ENCODE data around the gene MSTO1.
"Not testable (repeated sequence)": the region's sequence is repeated elsewhere in the genome, so short reads cannot be mapped to it uniquely, and the experiment has no call there.

MSTO1 gene

GRCh38 chr1:155589282-155589681 is 20.7 kb upstream of the MSTO1 start:
- not testable (repeated sequence) for H3K9ac ChIP-seq (ENCODE audit: low read depth, low read length, poor library complexity, severe bottlenecking)

GRCh38 chr1:155590516-155591247 is 19.3 kb upstream of the MSTO1 start:
- H2AFZ ChIP-seq (ENCODE audit: low read length); H3K36me3 ChIP-seq (ENCODE audit: insufficient read depth, low read length): not testable (repeated sequence)

More at GRCh38 chr1:155589282-155589681, 20.7 kb upstream of the MSTO1 start:
- not testable (repeated sequence) for H3K4me1 ChIP-seq (ENCODE audit: insufficient read depth, low read length, poor library complexity, severe bottlenecking); H3F3A ChIP-seq (ENCODE audit: low read depth); H3K79me2 ChIP-seq (ENCODE audit: insufficient read depth, low read length); H3K27me3 ChIP-seq (ENCODE audit: insufficient read depth, low read length, poor library complexity, severe bottlenecking); H3K9me2 ChIP-seq (replicated peaks; ENCODE audit: low read depth, low read length); H3K36me3 ChIP-seq (ENCODE audit: insufficient read depth, low read length); H2AFZ ChIP-seq (ENCODE audit: low read length); H3K4me2 ChIP-seq (ENCODE audit: low read depth, low read length, poor library complexity, severe bottlenecking); H4K20me1 ChIP-seq (ENCODE audit: insufficient read depth, low read length, poor library complexity, severe bottlenecking); H3K4me3 ChIP-seq (ENCODE audit: low read length, poor library complexity, severe bottlenecking); H3K9me3 ChIP-seq (ENCODE audit: insufficient read depth, low read depth, low read length)

GRCh38 chr1:155591770-155592169 is 18.2 kb upstream of the MSTO1 start:
- H3F3A ChIP-seq (ENCODE audit: low read depth): no peaks in the 10 kb centered on the region
- no peaks in the 10 kb centered on the region for H4K20me1 ChIP-seq (ENCODE audit: insufficient read depth, low read length, poor library complexity, severe bottlenecking)
- no peaks in the 10 kb centered on the region for H3K4me1 ChIP-seq (ENCODE audit: insufficient read depth, low read length, poor library complexity, severe bottlenecking)
- no peaks in the 10 kb centered on the region for H3K79me2 ChIP-seq (ENCODE audit: insufficient read depth, low read length)
- H3K4me3 ChIP-seq (ENCODE audit: low read length, poor library complexity, severe bottlenecking): no peak overlapping the region
- no peak for TF ChIP-seq EZH2phosphoT487 (IDR thresholded peaks at IDR 0.05; ENCODE audit: borderline replicate concordance)
- peak; percentile 61 for TF ChIP-seq CTCF (conservative IDR thresholded peaks at IDR 0.05; ENCODE audit: low read length)
- no peaks in the 10 kb centered on the region for H3K36me3 ChIP-seq (ENCODE audit: insufficient read depth, low read length)
- no peak overlapping the region for H3K4me2 ChIP-seq (ENCODE audit: low read depth, low read length, poor library complexity, severe bottlenecking)
- H2AFZ ChIP-seq (ENCODE audit: low read length): no peak overlapping the region
- H3K9ac ChIP-seq (ENCODE audit: low read depth, low read length, poor library complexity, severe bottlenecking): no peak overlapping the region
- H3K9me3 ChIP-seq (ENCODE audit: insufficient read depth, low read depth, low read length): no peaks in the 10 kb centered on the region
- H3K27me3 ChIP-seq (ENCODE audit: insufficient read depth, low read length, poor library complexity, severe bottlenecking): no peaks in the 10 kb centered on the region
- no peaks in the 10 kb centered on the region for H3K9me2 ChIP-seq (replicated peaks; ENCODE audit: low read depth, low read length)

More at GRCh38 chr1:155590516-155591247, 19.3 kb upstream of the MSTO1 start:
- not testable (repeated sequence) for H3K9ac ChIP-seq (ENCODE audit: low read depth, low read length, poor library complexity, severe bottlenecking); H3K4me2 ChIP-seq (ENCODE audit: low read depth, low read length, poor library complexity, severe bottlenecking); H3K4me3 ChIP-seq (ENCODE audit: low read length, poor library complexity, severe bottlenecking); H4K20me1 ChIP-seq (ENCODE audit: insufficient read depth, low read length, poor library complexity, severe bottlenecking); H3K9me2 ChIP-seq (replicated peaks; ENCODE audit: low read depth, low read length); H3K27me3 ChIP-seq (ENCODE audit: insufficient read depth, low read length, poor library complexity, severe bottlenecking); H3F3A ChIP-seq (ENCODE audit: low read depth); H3K9me3 ChIP-seq (ENCODE audit: insufficient read depth, low read depth, low read length); H3K79me2 ChIP-seq (ENCODE audit: insufficient read depth, low read length); H3K4me1 ChIP-seq (ENCODE audit: insufficient read depth, low read length, poor library complexity, severe bottlenecking)

GRCh38 chr1:155595877-155596474 is 14.0 kb upstream of the MSTO1 start:
- not testable (repeated sequence) for H3K79me2 ChIP-seq (ENCODE audit: insufficient read depth, low read length); H3K4me1 ChIP-seq (ENCODE audit: insufficient read depth, low read length, poor library complexity, severe bottlenecking); H3K4me3 ChIP-seq (ENCODE audit: low read length, poor library complexity, severe bottlenecking); H2AFZ ChIP-seq (ENCODE audit: low read length); H3K9ac ChIP-seq (ENCODE audit: low read depth, low read length, poor library complexity, severe bottlenecking); H3K4me2 ChIP-seq (ENCODE audit: low read depth, low read length, poor library complexity, severe bottlenecking); H3K9me2 ChIP-seq (replicated peaks; ENCODE audit: low read depth, low read length); H3K27me3 ChIP-seq (ENCODE audit: insufficient read depth, low read length, poor library complexity, severe bottlenecking); H3K36me3 ChIP-seq (ENCODE audit: insufficient read depth, low read length); H3K9me3 ChIP-seq (ENCODE audit: insufficient read depth, low read depth, low read length); H4K20me1 ChIP-seq (ENCODE audit: insufficient read depth, low read length, poor library complexity, severe bottlenecking); H3F3A ChIP-seq (ENCODE audit: low read depth)

Data from Loucy (cell line).